Omental fat pad (tissue), 4 donors: ENCODE data around the gene IRAK1. TPM values are rescaled to one million over a fixed set of nuclear protein-coding genes. Genes with fewer than 3 reads are reported as not detected.

ENCODE experiments used
- ATAC-seq: fragments of 150-250 bp; one replicate; pipeline ENCODE4 v1.9.1; 2016; ENCODE audit warnings: mild to moderate bottlenecking, moderate library complexity; ENCODE audit not compliant: low FRiP score
- DNase-seq: peaks from one replicate; pipeline ENCODE4 v3.0.0-alpha.2; 2019; ENCODE audit warnings: low spot score
- total RNA-seq, 4 donors: library from RNA; depleted of rRNA; stranded (reverse); fragments of >200 nt; gene quantifications; one replicate each; pipeline ENCODE4 v1.1.0, GENCODE V29; 2016
- TF ChIP-seq, protein P1 (sequence below), 3 donors: fragments of 450-650 bp; IDR thresholded peaks; one replicate each; pipeline ENCODE4 v1.5.1; 2016 to 2017; ENCODE audit warnings: antibody characterized with exemption in 3 of 3, mild to moderate bottlenecking in 3 of 3, moderate library complexity in 2 of 3

The IRAK1 gene
- total RNA-seq, 4 donors from 2014 or later: 43.1 to 85.3 (median 78.4) TPM

DNA sequence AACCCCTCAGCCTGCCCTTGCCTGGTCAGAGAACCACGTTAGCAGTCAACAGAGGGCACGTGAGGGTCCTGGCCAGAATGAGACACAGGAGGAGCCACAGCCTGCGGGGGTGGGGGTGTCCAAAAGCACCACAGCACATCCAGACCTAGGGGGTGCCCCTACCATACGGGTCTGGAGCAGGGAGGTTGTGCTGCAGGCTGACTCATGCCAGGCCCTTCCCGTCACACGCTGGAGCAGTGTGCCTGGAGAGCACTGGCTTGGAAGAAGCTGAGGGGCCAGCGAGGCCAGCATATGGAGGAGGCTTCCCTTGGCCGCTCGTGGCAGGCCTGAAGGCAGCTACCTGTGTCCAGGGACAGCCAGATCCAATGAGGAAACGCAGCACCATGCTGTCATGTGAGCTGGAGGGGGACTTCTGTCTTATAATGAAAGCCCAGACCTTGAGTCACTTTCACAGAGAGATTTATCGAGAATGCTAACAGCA lies 1.5 kb upstream of the IRAK1 start:
- ATAC-seq: peak; percentile 38
- TF ChIP-seq, protein P1, sequence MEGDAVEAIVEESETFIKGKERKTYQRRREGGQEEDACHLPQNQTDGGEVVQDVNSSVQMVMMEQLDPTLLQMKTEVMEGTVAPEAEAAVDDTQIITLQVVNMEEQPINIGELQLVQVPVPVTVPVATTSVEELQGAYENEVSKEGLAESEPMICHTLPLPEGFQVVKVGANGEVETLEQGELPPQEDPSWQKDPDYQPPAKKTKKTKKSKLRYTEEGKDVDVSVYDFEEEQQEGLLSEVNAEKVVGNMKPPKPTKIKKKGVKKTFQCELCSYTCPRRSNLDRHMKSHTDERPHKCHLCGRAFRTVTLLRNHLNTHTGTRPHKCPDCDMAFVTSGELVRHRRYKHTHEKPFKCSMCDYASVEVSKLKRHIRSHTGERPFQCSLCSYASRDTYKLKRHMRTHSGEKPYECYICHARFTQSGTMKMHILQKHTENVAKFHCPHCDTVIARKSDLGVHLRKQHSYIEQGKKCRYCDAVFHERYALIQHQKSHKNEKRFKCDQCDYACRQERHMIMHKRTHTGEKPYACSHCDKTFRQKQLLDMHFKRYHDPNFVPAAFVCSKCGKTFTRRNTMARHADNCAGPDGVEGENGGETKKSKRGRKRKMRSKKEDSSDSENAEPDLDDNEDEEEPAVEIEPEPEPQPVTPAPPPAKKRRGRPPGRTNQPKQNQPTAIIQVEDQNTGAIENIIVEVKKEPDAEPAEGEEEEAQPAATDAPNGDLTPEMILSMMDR (IDR thresholded peaks at IDR 0.05): no peak

DNA sequence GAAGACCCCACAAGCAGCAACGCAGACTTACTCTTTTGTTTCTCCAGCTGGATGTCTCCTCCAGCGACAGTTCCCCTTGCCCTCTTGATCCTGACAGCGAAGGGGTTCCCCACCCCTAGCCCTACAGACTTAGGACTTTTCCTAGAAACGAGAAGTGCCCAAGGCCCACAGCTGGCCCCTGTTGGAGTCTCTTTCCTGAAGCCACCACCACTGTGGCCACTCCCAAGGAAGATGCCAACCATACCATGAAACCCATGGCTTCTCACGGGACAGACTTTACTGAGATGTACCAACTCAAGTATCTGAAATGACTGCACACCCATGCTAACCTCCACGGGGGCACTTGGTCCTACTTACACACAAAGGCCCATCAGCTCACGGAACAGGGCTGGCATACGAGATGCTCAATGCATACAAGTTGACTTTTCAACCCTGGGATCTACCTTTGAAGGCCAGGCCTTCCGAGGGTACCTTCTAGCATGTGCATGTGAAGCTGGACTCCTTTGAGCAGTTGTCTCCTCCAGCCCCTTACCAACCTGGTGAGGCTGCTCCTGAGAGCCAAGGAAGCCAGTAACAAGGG lies 924 bp upstream of the IRAK1 start:
- ATAC-seq (no peak), DNase-seq (no peak)
- TF ChIP-seq, protein P1 (IDR thresholded peaks at IDR 0.05): no peak

More for the DNA sequence above, 1.5 kb upstream of the IRAK1 start:
- DNase-seq: no peak

DNA sequence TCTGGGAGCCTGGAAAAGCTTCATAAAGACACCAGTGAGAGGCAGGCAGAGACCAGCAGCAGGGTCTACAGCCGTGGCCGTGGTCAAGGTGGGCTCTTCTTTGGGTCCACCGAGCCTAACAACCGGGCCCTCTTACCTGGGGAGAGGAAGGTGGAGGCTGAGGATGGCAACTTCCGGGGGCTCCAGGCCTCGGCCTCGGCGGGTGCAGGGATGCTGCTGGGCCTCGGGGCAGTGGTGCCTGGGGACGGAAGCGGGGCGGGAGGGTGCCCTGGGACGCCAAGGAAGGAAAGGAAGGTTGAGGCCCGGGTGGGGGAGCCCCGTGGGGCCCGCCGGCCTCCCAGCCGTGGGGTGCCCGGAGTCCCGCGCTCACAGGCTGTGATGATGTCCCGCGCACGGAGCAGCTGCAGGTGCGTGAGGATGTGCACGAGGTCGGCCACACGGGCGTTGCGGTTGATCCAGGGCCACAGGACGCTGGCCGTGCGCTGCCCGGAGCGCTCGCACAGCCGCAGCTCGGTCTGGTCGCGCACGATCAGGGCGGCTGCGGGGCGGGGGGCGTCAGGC lies 561 bp downstream of the IRAK1 start:
- TF ChIP-seq, protein P1 (IDR thresholded peaks at IDR 0.05): no peak
- DNase-seq (no peak), ATAC-seq (no peak)

DNA sequence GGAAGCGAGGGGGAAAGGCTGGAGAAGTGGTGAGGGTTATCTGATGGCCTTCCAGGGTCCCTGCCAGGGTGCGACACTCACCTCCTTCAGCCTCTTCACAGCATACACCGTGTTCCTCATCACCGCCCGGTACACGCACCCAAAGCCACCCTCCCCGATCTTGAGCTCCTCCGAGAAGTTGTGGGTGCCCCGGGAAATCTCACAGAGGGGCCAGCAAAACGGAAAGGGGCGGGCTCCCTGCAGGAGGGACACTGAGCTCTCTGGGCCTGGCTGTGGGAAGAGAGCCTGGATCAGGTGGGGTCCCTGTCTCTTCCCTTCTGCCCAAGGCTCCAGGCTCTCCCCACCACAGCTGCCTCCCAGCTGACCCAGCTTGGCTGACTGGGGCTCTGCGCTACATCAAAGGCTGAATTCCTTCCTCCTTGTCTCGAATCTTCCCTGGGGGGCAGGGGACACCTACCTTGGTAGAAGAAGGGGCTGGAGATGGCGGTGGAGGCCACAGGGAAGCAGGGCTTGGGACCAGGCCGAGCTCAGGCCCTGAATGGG lies 1.1 kb downstream of the IRAK1 start:
- TF ChIP-seq, protein P1 (IDR thresholded peaks at IDR 0.05): no peak
- DNase-seq: no peak
- no peak for ATAC-seq

DNA sequence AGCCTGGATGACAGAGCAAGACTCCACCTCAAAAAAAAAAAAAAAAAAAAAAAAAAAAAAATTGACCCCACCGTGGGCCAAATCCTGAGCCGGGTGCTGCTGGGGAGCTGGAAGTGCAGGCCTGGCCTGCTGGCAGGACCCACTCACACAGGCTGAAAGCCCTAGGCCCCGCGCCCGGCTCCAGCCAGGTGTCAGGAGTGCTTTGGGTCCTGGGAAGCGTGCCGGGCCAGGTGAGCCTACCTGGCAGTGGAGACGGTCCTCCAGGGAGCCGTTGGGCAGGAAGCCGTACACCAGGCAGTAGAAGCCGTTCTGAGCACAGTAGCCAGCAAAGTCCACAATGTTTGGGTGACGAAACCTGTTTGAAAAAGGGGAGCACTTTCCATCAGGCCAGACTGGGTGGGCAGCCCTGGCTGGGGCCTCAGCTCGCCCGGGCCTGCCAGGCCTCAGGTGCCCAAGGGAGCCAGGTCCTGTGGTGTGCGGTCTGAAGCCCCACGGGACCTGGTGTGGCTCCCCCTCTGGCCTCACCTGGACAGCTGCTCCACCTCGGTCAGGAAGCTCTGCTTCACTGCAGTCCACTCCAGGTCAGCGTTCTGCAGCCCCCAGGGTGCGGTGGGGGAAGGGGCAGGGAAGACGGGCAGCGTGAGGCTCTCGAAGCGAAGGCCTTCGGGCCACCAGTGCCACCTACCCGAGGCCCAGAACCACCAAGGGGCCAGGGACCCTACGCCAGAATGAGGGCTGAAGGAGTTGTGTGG lies 1.8 kb downstream of the IRAK1 start:
- ATAC-seq: no peak
- no peak for DNase-seq

DNA sequence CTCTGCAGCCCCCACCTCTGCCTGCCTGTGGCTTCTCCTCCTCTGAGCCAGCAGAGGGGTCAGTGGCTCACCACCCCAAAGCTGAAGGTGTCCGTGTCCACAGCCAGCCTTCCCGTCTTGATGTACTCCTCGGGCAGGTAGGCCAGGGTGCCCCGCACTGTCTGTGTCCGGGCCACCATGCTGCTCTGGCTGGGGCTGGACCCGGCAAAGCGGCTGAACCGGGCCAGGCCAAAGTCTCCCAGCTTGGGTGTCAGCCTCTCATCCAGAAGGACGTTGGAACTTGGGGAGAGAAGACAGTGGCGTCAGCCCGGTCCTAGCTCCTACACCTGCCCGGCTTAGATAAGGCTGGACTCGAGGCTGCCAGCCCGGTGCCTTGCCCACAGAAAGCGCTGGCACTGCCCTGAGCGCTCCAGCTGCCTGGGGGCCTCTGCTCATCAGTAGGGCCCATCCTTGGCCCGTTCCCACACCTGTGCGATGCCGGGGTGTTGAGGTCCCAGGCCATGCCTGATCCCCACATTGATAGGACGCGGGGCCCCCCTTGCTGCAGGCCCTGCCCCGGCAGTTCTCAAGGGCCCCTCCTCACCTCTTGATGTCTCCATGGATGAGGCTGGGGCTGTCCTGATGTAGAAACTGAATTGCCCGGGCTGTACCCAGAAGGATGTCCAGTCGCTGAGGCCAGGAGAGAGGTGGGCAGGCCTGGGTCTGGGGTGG lies 3.2 kb downstream of the IRAK1 start:
- ATAC-seq (no peak), DNase-seq (no peak)
- TF ChIP-seq, protein P1 (IDR thresholded peaks at IDR 0.05): no peak

More for the DNA sequence above, 1.8 kb downstream of the IRAK1 start:
- TF ChIP-seq, protein P1 (IDR thresholded peaks at IDR 0.05): no peak
